HG03571 (cell line): ENCODE data around the gene ARFGAP3.

Experiments used
- ATAC-seq: cut with Tn5 transposase; IDR thresholded peaks from one replicate; pipeline ENCODE4 v1.9.1; 2021; ENCODE audit not compliant: unreplicated experiment

The ARFGAP3 gene

GRCh38 chr22:42825796-42826195 lies 31.3 kb downstream of the ARFGAP3 start:
- no peak for ATAC-seq

GRCh38 chr22:42821386-42821785 lies 35.7 kb downstream of the ARFGAP3 start:
- ATAC-seq = no peak

- ATAC-seq = no peak
Observed at GRCh38 chr22:42820045-42820763, 36.9 kb downstream of the ARFGAP3 start.

- ATAC-seq = no peak
Observed at GRCh38 chr22:42819412-42820044, 37.5 kb downstream of the ARFGAP3 start.

GRCh38 chr22:42817556-42817955 lies 39.5 kb downstream of the ARFGAP3 start:
- ATAC-seq = no peak

GRCh38 chr22:42816336-42816735 lies 40.7 kb downstream of the ARFGAP3 start:
- ATAC-seq = no peak

- ATAC-seq = no peak
Observed at GRCh38 chr22:42814616-42815015, 42.5 kb downstream of the ARFGAP3 start.

- ATAC-seq = no peak
Observed at GRCh38 chr22:42814215-42814614, 42.9 kb downstream of the ARFGAP3 start.

- no peak for ATAC-seq
Observed at GRCh38 chr22:42813501-42813900, 43.6 kb downstream of the ARFGAP3 start.

- no peak for ATAC-seq
Observed at GRCh38 chr22:42811459-42811858, 45.6 kb downstream of the ARFGAP3 start.

GRCh38 chr22:42808521-42808920 lies 48.6 kb downstream of the ARFGAP3 start:
- no peak for ATAC-seq

- ATAC-seq = no peak
Observed at GRCh38 chr22:42807185-42807584, 49.9 kb downstream of the ARFGAP3 start.

GRCh38 chr22:42805998-42806830 lies 50.9 kb downstream of the ARFGAP3 start:
- no peak for ATAC-seq

GRCh38 chr22:42805016-42805997 lies 51.8 kb downstream of the ARFGAP3 start:
- ATAC-seq = no peak

GRCh38 chr22:42803389-42803788 lies 53.7 kb downstream of the ARFGAP3 start:
- ATAC-seq = no peak

GRCh38 chr22:42801252-42802080 lies 55.6 kb downstream of the ARFGAP3 start:
- ATAC-seq = no peak

- no peak for ATAC-seq
Observed at GRCh38 chr22:42800451-42801251, 56.4 kb downstream of the ARFGAP3 start.

GRCh38 chr22:42799461-42800405 lies 57.3 kb downstream of the ARFGAP3 start:
- ATAC-seq = no peak
